H1 (cell line): Measurements from ENCODE around the gene SND1. TPM values are rescaled to one million over a fixed set of nuclear protein-coding genes. Genes with fewer than 3 reads are reported as not detected.

Source experiments
- CTCF ChIA-PET: fragments of 300-600 bp; sonication (Branson Sonifier 250); formaldehyde crosslinking; loops from one replicate; lab custom pipeline; 2021; ENCODE audit not compliant: partially characterized antibody; lab: Charles Lee
- POLR2A ChIA-PET: fragments of 300-600 bp; sonication (Branson Sonifier 250); formaldehyde crosslinking; loops from one replicate; lab custom pipeline; 2021; ENCODE audit warnings: inconsistent platforms; ENCODE audit not compliant: partially characterized antibody; lab: Charles Lee
- DNase-seq, 2 experiments: peaks; one replicate each; pipeline versions ENCODE4 v3.0.0 to v3.0.0-alpha.2; 2010 to 2022; ENCODE audit warnings: low spot score in 2 of 2, low read depth in 1 of 2, mixed read lengths in 1 of 2
- FAIRE-seq: peaks from 2 replicates; lab custom pipeline; 2011; peaks lifted over from hg19 to GRCh38; lab: Jason Lieb, UNC
- H2AFZ ChIP-seq: 2 replicates; pipeline ENCODE4 v1.8.1; 2012; ENCODE audit warnings: low read length, inconsistent platforms
- H2AK5ac ChIP-seq: 2 replicates; pipeline ENCODE4 v1.6.1; 2013; ENCODE audit warnings: low read depth, low read length
- H2BK120ac ChIP-seq: replicated peaks from 2 replicates; pipeline ENCODE3; 2013; ENCODE audit warnings: low read depth, low read length, inconsistent platforms
- H2BK12ac ChIP-seq: 2 replicates; pipeline ENCODE4 v1.6.1; 2013; ENCODE audit warnings: low read depth, low read length
- H2BK15ac ChIP-seq: 2 replicates; pipeline ENCODE4 v1.6.1; 2013; ENCODE audit warnings: low read length
- H2BK20ac ChIP-seq: 2 replicates; pipeline ENCODE4 v1.6.1; 2013; ENCODE audit warnings: low read length
- H2BK5ac ChIP-seq: 2 replicates; pipeline ENCODE4 v1.6.1; 2013; ENCODE audit warnings: low read depth, low read length
- H3K14ac ChIP-seq: 2 replicates; pipeline ENCODE4 v1.6.1; 2013; ENCODE audit warnings: inconsistent platforms; ENCODE audit not compliant: insufficient read length
- H3K18ac ChIP-seq: 2 replicates; pipeline ENCODE4 v1.6.1; 2013; ENCODE audit warnings: low read length; ENCODE audit errors: extremely low read depth
- H3K23ac ChIP-seq: 2 replicates; pipeline ENCODE4 v1.6.1; 2013; ENCODE audit warnings: inconsistent platforms; ENCODE audit not compliant: insufficient read length
- H3K23me2 ChIP-seq: 2 replicates; pipeline ENCODE4 v1.6.1; 2013; ENCODE audit warnings: low read depth, low read length
- H3K27ac ChIP-seq: 2 replicates; pipeline ENCODE4 v1.6.1; 2011; ENCODE audit warnings: low read depth, low read length, inconsistent platforms
- H3K27me3 ChIP-seq, 4 experiments: replicated peaks in 1 of 4; 1 replicate in 1 of 4; 2 replicates in 3 of 4; pipeline versions ENCODE4 v1.6.1 to v1.8.1; 2011 to 2013; ENCODE audit warnings: low read length in 3 of 4, mild to moderate bottlenecking in 3 of 4, inconsistent platforms in 2 of 4, mixed read lengths in 2 of 4, moderate library complexity in 1 of 4; ENCODE audit not compliant: control insufficient read depth in 3 of 4, insufficient read depth in 3 of 4; ENCODE audit errors: extremely low read depth in 1 of 4
- H3K36me3 ChIP-seq, 4 experiments: 2 replicates each; pipeline versions ENCODE4 v1.6.1 to v1.8.1; 2011 to 2013; ENCODE audit warnings: mild to moderate bottlenecking in 4 of 4, low read length in 3 of 4, moderate library complexity in 2 of 4, control low read depth in 1 of 4, inconsistent platforms in 1 of 4; ENCODE audit not compliant: insufficient read depth in 4 of 4, control insufficient read depth in 2 of 4
- H3K4ac ChIP-seq: replicated peaks from 2 replicates; pipeline ENCODE3; 2013; ENCODE audit warnings: low read length, low read depth, mixed read lengths, inconsistent platforms; ENCODE audit not compliant: insufficient read length
- H3K4me1 ChIP-seq, 4 experiments: replicated peaks in 1 of 4; 1 replicate in 1 of 4; 2 replicates in 3 of 4; pipeline versions ENCODE4 v1.6.1 to v1.8.1; 2011 to 2013; ENCODE audit warnings: low read length in 3 of 4, inconsistent platforms in 2 of 4, mixed read lengths in 1 of 4; ENCODE audit not compliant: insufficient read depth in 4 of 4, control insufficient read depth in 3 of 4
- H3K4me2 ChIP-seq, 2 experiments: 2 replicates each; pipeline versions ENCODE4 v1.6.1 to v1.8.1; 2011 to 2013; ENCODE audit warnings: low read depth in 2 of 2, low read length in 2 of 2, control low read depth in 1 of 2, inconsistent platforms in 1 of 2, mild to moderate bottlenecking in 1 of 2; ENCODE audit not compliant: insufficient read depth in 1 of 2
- H3K4me3 ChIP-seq, 4 experiments: fragments of 200-600, 300-600 bp in 1 of 4; sonication (generic), shearing (Covaris generic), sonication (Bioruptor Twin) in 1 of 4; 2 replicates each; pipeline versions ENCODE4 v1.5.1 to v1.8.1; 2011 to 2016; ENCODE audit warnings: low read length in 4 of 4, low read depth in 3 of 4, control low read depth in 2 of 4, inconsistent platforms in 2 of 4, mild to moderate bottlenecking in 2 of 4, mixed read lengths in 1 of 4, moderate library complexity in 1 of 4; ENCODE audit not compliant: insufficient read depth in 2 of 4; ENCODE audit errors: extremely low read depth in 1 of 4
- H3K56ac ChIP-seq: replicated peaks from 2 replicates; pipeline ENCODE3; 2013; ENCODE audit warnings: low read depth, mild to moderate bottlenecking, mixed read lengths, low read length, inconsistent platforms; ENCODE audit not compliant: insufficient read length
- H3K79me1 ChIP-seq: 2 replicates; pipeline ENCODE4 v1.6.1; 2013; ENCODE audit warnings: low read depth, low read length, control low read depth
- H3K79me2 ChIP-seq, 2 experiments: 2 replicates each; pipeline versions ENCODE4 v1.6.1 to v1.8.1; 2012 to 2013; ENCODE audit warnings: low read length in 2 of 2, mild to moderate bottlenecking in 2 of 2, inconsistent platforms in 1 of 2; ENCODE audit not compliant: insufficient read depth in 2 of 2, control insufficient read depth in 1 of 2
- H3K9ac ChIP-seq, 4 experiments: replicated peaks in 1 of 4; 1 replicate in 1 of 4; 2 replicates in 3 of 4; pipeline versions ENCODE4 v1.6.1 to v1.8.1; 2011 to 2013; ENCODE audit warnings: low read depth in 3 of 4, low read length in 3 of 4, control low read depth in 2 of 4, mild to moderate bottlenecking in 2 of 4, moderate library complexity in 2 of 4, inconsistent platforms in 1 of 4; ENCODE audit errors: extremely low read depth in 1 of 4
- H3K9me3 ChIP-seq, 2 experiments: 2 replicates each; pipeline versions ENCODE4 v1.6.1 to v1.8.1; 2012 to 2013; ENCODE audit warnings: mild to moderate bottlenecking in 2 of 2, moderate library complexity in 2 of 2, control low read depth in 1 of 2, inconsistent platforms in 1 of 2, low read depth in 1 of 2, low read length in 1 of 2, mixed read lengths in 1 of 2; ENCODE audit not compliant: insufficient read depth in 2 of 2
- H4K20me1 ChIP-seq, 2 experiments: replicated peaks in 1 of 2; 2 replicates each; pipeline versions ENCODE3 to v1.8.1; 2011 to 2013; ENCODE audit warnings: inconsistent platforms in 2 of 2, low read length in 2 of 2, mild to moderate bottlenecking in 1 of 2; ENCODE audit not compliant: insufficient read depth in 2 of 2, control insufficient read depth in 1 of 2
- H4K5ac ChIP-seq: 2 replicates; pipeline ENCODE4 v1.6.1; 2013; ENCODE audit warnings: low read length, low read depth, mixed read lengths, inconsistent platforms; ENCODE audit not compliant: insufficient read length
- H4K8ac ChIP-seq: 2 replicates; pipeline ENCODE4 v1.8.0; 2013; ENCODE audit warnings: mild to moderate bottlenecking, moderate library complexity, low read length, inconsistent platforms; ENCODE audit not compliant: insufficient read depth; ENCODE audit errors: extremely low read depth
- H4K91ac ChIP-seq: replicated peaks from 2 replicates; pipeline ENCODE3; 2013; ENCODE audit warnings: low read length, mixed read lengths, inconsistent platforms; ENCODE audit not compliant: insufficient read length
- ATF3 ChIP-seq: IDR thresholded peaks from 2 replicates; pipeline ENCODE4 v1.6.1; 2011; ENCODE audit warnings: low read depth, mild to moderate bottlenecking, low read length; ENCODE audit not compliant: insufficient read depth
- BACH1 ChIP-seq: IDR thresholded peaks from 2 replicates; pipeline ENCODE4 v1.6.1; 2012; ENCODE audit warnings: low read length, improper control_type of control experiment
- CBX8 ChIP-seq: fragments of 300-800, 300-1000 bp; sonication (generic); IDR thresholded peaks from 2 replicates; pipeline ENCODE4 v1.7.1; 2016; ENCODE audit warnings: low read depth, low read length, borderline replicate concordance
- CEBPB ChIP-seq: IDR thresholded peaks from 2 replicates; pipeline ENCODE4 v1.6.1; 2012; ENCODE audit warnings: low read depth, low read length
- CREB1 ChIP-seq: IDR thresholded peaks from 2 replicates; pipeline ENCODE4 v1.6.1; 2012; ENCODE audit warnings: inconsistent platforms
- JUN ChIP-seq: IDR thresholded peaks from 2 replicates; pipeline ENCODE4 v1.6.1; 2011; ENCODE audit warnings: low read depth, mild to moderate bottlenecking, improper control_type of control experiment, low read length
- KDM1A ChIP-seq: fragments of 200-600, 300-600 bp; sonication (generic); IDR thresholded peaks from 2 replicates; pipeline ENCODE4 v1.7.1; 2016; ENCODE audit warnings: mild to moderate bottlenecking, low read length, borderline replicate concordance
- NRF1 ChIP-seq: IDR thresholded peaks from 2 replicates; pipeline ENCODE4 v1.6.1; 2011; ENCODE audit warnings: mild to moderate bottlenecking, low read depth, low read length, improper control_type of control experiment
- RXRA ChIP-seq: IDR thresholded peaks from 2 replicates; pipeline ENCODE4 v1.6.1; 2011; ENCODE audit warnings: low read depth, mild to moderate bottlenecking, low read length, moderate library complexity; ENCODE audit not compliant: insufficient read depth
- SP4 ChIP-seq: IDR thresholded peaks from 2 replicates; pipeline ENCODE4 v1.6.1; 2012; ENCODE audit warnings: low read length, inconsistent platforms
- SUZ12 ChIP-seq: fragments of 200-600 bp; sonication (generic); IDR thresholded peaks from 2 replicates; pipeline ENCODE4 v1.6.1; 2012; ENCODE audit warnings: mild to moderate bottlenecking, inconsistent platforms, low read length, moderate library complexity, mixed read lengths
- TAF7 ChIP-seq: optimal IDR thresholded peaks from 2 replicates; pipeline ENCODE3; 2011; ENCODE audit warnings: low read depth, mild to moderate bottlenecking, inconsistent platforms, low read length, moderate library complexity, borderline replicate concordance
- WGBS, 2 experiments: shearing (Covaris generic) in 1 of 2; methylation state at CpG; one replicate each; pipeline versions ENCODE4 v1.1.6 to v1.1.7; 2013 to 2015; ENCODE audit warnings: low lambda C conversion rate in 2 of 2, mixed read lengths in 2 of 2, inconsistent platforms in 1 of 2, low coverage in 1 of 2, missing lambda C conversion rate in 1 of 2; ENCODE audit not compliant: insufficient replicate concordance in 2 of 2, insufficient coverage in 1 of 2, insufficient read length in 1 of 2; ENCODE audit errors: extremely low coverage in 1 of 2, missing lambda C conversion rate in 1 of 2; 5-methylcytosine and 5-hydroxymethylcytosine counted together
- polyA plus RNA-seq, 7 experiments: library from polyadenylated mRNA; depleted of rRNA in 3 of 7; stranded (reverse) in 5 of 7; unstranded in 2 of 7; fragments of >200 nt in 5 of 7; fragments of 200-250 nt in 2 of 7; gene quantifications; 1 replicate in 5 of 7; 2 replicates in 1 of 7; 4 replicates in 1 of 7; pipeline versions ENCODE4 v1.2.1 to v1.2.3, GENCODE V29; 2011 to 2013; ENCODE audit warnings: missing spikeins in 2 of 7, mixed read lengths in 2 of 7
- total RNA-seq: library from RNA; stranded (reverse); fragmentation: NEBNext Ultra II Directional; extraction: Animal tissue kit (Norgen Biotek cat#: 25700); gene quantifications from 2 replicates; pipeline ENCODE4 v1.2.1, GENCODE V29; 2021

SND1 gene
- total and polyA plus RNA-seq, 2 of the 8 experiments (the other 6 are each of a cell fraction or from before 2014, with no cell fraction given), result 122 to 290 TPM

GRCh38 chr7:128045766-128046165 lies 393.8 kb downstream of the SND1 start:
- Histone ChIP-seq H3K4me1 (no peaks in the 10 kb centered on the region), H3K4ac (no peak overlapping the region), H4K8ac (no peak overlapping the region), H2AK5ac (no peak overlapping the region), H3K23me2 (no peaks in the 10 kb centered on the region), H3K14ac (no peak overlapping the region), H2BK12ac (no peak overlapping the region), H3K56ac (no peak overlapping the region), H3K4me3 (no peak overlapping the region), H3K79me2 (no peaks in the 10 kb centered on the region), H2BK20ac (no peak overlapping the region), H3K79me1 (no peaks in the 10 kb centered on the region; the same call in 1 of the 2 replicates), H3K23ac (no peak overlapping the region), H3K9me3 (no peaks in the 10 kb centered on the region), H2BK15ac (no peak overlapping the region), H3K36me3 (no peaks in the 10 kb centered on the region), H4K5ac (no peak overlapping the region), H2AFZ (no peak overlapping the region), H3K4me2 (no peak overlapping the region), H4K91ac (no peak overlapping the region), H4K20me1 (peaks cover 0 to 5% of the 10 kb centered on the region in 2 experiments), H3K18ac (no peak overlapping the region), H3K9ac (no peak overlapping the region), H3K27me3 (no peaks in the 10 kb centered on the region), H2BK5ac (no peak overlapping the region), H3K27ac (no peak overlapping the region), H2BK120ac (no peak overlapping the region)
- no peak for FAIRE-seq
- CTCF ChIA-PET, result interaction anchor here (0.6 to 15.3 kb wide), 8 partner anchors 9 to 337 kb away, joined by 3 to 113 read pairs (median 7); no protein-coding TSS in a partner anchor
- TF ChIP-seq ATF3 (no peak), SUZ12 (no peak), NRF1 (no peak), JUN (no peak), CEBPB (no peak), CREB1 (no peak), KDM1A (no peak), RXRA (no peak), BACH1 (no peak), SP4 (no peak), CBX8 (no peak), TAF7 (no peak)
- POLR2A ChIA-PET, result no interaction called here
- 89% methylated on average over 1 of the region's 1 CpG; no CpG with 5 or more reads in 1 of the 2 experiments for WGBS, 2 experiments
- DNase-seq, result no peak
